Stimulated activated CD8-positive, alpha-beta memory T cell treated with anti-CD3 and anti-CD28 coated beads, Interleukin-15, amount 100 ng/mL, for 48 hours (primary cell): ENCODE data around the gene CHST7.

Experiments
- DNase-seq, 2 donors: peaks; one replicate each; pipeline ENCODE4 v3.0.0-alpha.2; 2020; ENCODE audit warnings: low read depth in 2 of 2

CHST7 gene

DNA sequence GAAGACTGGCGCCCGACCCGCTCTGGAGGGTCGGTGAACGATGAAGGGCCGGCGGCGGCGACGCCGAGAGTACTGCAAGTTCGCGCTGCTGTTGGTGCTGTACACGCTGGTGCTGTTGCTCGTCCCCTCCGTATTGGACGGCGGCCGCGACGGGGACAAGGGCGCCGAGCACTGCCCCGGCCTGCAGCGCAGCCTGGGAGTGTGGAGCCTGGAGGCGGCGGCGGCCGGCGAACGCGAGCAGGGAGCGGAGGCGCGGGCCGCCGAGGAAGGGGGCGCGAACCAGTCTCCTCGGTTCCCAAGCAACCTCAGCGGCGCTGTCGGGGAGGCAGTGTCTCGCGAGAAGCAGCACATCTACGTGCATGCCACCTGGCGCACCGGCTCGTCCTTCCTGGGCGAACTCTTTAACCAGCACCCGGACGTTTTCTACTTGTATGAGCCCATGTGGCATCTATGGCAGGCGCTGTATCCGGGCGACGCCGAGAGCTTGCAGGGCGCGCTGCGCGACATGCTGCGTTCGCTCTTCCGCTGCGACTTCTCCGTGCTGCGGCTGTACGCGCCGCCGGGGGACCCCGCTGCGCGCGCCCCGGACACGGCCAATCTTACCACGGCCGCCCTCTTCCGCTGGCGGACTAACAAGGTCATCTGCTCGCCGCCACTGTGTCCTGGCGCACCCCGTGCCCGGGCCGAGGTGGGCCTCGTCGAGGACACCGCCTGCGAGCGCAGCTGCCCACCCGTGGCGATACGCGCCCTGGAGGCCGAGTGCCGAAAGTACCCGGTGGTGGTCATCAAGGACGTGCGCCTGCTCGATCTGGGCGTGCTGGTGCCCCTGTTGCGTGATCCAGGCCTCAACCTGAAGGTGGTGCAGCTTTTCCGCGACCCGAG lies 568 bp downstream of the CHST7 start:
- peak in 1 of 2 donors; percentile 48 for DNase-seq

- no peak for DNase-seq
These were observed 1.3 kb downstream of the CHST7 start for GRCh38 chrX:46574774-46575381.

GRCh38 chrX:46575586-46575985 lies 2.0 kb downstream of the CHST7 start:
- DNase-seq = no peak

DNA sequence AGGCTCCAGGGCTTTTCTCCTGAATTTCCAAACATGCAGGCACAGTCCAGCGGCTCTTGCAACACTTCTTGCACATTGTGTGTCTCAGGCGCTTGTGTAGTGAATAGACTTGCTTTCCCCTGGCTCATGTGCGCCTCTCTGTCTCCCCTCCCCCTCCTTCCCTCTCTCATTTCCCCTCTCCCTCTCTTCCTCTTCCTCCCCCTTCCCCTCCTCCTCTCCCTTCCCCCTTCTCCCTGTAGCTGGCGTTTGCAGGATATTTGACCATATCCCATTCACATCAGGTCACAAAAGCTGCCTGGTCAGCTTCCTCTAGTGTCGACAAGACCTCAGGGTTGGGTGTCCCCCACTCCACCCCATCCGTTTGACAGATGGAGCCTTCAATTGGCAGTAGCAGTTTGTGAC lies 2.4 kb downstream of the CHST7 start:
- DNase-seq = no peak

- no peak for DNase-seq
These were observed 2.9 kb downstream of the CHST7 start for GRCh38 chrX:46576458-46576857.

DNA sequence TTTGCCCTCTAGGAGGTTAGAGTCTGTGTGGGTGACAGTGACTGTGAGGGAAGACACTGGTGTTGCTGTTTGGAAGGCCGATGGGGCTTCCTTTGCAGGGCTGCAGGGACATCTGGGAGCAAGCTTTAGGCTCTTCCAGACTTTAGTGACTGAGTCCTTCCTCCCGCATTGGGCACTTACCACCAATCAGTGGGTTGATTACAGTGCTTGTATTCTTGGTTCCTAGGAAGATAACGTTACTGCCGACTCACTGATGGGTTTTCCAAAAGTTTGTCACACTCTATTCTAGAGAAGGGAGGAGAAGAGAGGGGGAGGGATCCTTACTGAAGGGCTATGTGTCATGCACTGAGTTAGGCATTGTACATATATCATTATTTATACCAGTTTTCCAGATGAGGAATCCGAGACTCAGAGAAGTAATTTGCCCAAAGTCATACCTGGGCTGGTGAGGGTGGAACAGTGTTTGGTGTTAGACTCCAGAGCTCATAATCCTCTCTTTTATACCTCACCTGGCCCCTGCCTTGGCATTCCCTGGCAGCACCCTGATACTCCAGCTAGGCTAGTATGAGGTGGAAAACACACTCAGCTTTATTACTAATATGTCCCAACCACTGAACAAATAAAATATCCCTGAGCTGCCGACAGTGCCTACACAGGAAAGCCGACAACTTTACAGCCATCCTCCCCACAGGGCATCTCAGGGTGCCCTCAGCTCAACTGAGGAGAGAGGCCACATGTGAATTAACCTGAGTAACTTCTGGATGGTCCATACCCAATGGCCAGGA lies 3.8 kb downstream of the CHST7 start:
- no peak for DNase-seq

DNA sequence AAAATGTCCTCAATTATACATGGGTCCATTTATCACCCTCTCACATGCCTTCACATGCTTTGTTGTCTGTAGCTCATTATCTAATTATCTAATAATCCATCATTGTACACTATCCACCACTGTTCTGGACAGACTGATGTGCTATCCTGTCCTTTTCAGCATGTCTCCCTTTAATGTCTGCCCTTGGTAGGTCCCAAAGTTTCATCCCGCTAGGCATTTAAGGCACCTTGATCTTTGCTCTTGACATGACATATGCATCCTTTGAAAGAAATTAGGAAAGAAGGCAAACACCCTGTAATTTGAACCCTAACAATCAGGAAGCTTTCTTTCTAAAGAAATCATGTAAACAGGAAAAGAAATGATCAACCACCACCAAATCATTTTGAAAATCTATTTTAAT lies 5.7 kb downstream of the CHST7 start:
- no peak for DNase-seq

- no peak for DNase-seq
These were observed 7.0 kb downstream of the CHST7 start for GRCh38 chrX:46580613-46581012.

DNA sequence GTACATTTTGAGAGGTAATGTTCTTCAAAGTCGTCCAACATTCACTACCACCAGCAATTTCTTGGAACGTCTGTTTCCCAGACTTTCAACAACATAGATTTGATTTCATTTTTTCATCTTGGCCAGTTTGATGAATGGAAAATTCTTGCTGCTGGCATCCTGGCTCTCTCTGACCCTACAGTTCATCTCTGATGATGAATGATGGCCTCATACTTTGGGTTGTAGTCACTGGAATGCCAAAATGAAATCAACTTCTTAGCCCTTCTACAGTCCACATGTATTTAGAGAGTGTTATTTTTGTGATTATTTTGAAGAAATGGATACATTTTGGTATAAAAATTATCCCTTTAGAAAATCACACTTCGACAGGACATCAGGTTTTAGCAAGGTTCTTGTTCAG lies 8.8 kb downstream of the CHST7 start:
- no peak for DNase-seq

DNA sequence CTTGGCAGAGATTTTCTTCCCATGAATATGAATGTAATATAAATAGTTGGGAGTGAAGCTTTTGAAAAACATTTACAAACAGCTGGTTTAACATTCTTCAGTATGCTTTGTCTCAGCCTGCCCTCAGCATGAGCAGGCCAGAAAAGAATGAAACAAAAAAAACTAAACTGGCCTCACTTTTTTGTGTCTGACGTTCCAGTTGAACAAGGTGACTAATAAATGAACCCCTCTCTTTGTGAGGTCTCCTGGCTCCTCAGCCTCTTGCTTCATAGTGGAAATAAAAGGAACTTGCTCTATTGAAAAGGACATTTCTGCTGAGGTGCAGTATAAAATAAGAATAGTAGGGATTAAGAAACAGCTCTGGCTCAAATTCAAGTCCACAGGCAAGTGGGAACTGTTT lies 9.4 kb downstream of the CHST7 start:
- no peak for DNase-seq

DNA sequence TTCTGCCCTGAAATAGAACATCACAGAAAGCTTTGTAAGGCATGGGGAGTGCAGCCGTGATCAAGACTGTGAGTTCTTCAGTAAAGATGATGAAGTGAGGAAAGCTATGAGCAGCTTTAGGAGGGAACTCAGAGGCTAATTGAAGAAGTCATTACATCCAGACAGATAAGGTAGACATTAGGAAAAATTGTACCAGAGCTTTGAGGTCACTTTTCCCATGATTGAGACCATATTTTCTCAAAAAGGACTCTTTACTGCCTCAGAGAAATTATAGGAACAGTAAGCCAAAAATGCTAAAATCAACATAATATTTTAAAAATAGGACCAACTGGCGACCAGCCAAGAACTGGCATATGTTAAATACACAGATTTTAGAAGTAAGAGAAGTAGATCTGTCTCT lies 11.2 kb downstream of the CHST7 start:
- no peak for DNase-seq

DNA sequence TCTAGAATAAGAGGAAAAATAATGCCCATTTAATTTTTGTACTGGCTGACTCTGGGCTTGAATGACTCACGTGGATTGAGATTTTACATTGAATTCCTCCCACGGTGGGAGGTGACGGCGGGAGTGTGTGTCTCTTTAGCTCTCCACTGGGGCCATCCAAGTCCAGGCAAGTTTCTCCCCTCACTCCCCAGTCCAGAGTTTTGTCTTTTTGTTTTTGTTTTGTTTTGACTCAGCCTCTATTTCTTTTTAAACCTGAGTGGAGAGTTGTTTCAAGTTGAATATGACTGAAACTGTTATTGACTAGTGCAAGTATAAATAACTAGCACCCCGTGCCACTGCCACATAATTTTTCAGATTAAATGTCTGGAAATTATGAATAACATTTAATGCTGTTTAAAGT lies 13.6 kb downstream of the CHST7 start:
- DNase-seq = no peak

DNA sequence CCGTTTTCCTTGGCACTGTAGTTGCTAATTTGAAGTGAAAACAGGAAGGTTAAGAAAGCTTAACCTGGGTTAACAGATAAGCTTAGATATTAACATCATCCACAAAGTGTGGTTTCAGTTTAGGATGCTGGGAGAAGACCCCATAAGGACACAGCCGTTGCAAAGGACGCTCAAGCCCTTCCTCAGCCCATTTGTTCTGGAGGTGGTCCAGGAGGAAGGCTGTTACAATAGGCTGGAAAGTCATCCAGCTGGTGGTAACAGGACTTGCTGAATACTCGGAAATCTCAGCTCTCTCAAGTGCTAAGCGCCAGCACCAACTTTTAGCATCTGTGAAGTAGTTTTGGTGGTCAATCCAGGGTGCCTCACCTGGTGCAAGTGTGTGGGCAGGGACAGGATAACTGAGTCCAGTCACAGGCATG lies 14.2 kb downstream of the CHST7 start:
- no peak for DNase-seq

DNA sequence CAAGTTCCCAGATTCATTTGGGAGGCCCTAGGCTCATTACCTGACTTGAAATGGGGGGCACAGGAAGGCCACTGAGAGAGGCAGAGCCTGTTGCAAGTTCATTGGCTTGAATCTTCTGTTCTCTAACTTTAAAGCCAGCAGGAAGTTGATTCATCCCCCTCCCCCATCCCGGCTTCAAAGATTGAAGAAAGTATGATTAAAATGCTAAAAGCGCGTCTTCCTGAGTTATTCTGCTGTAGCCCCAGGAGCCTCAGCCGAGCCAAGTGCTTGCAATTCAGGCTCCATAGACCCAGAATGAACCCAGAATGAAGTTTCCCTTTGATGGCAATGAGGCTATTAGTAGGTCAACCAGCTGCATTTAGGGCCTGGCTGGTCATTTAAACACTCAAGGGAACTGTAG lies 14.7 kb downstream of the CHST7 start:
- DNase-seq = no peak

- DNase-seq = no peak
These were observed 16.6 kb downstream of the CHST7 start for GRCh38 chrX:46589977-46590723.

GRCh38 chrX:46595084-46595483 lies 21.5 kb downstream of the CHST7 start:
- no peak for DNase-seq

DNA sequence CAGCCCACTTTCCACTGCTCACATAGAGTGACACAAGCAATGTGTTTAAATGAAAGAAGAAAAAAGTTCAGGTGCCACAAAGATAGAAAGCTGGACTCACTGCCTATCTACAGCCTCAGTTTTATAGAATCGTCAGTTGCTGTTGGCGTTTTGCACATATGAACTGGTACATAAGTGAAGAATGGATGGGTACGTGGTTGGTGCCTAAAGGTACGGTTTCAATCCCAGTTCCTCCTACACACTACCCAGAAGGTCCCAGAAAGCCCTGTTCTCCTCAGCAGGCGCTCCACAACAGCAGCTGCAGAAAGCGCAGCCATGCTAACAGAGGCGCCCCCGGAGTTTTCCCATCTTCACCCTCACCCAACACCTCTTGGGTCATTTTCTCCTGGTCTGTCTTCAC lies 23.6 kb downstream of the CHST7 start:
- DNase-seq = no peak

- no peak for DNase-seq
These were observed 24.2 kb downstream of the CHST7 start for GRCh38 chrX:46597771-46598170.

DNA sequence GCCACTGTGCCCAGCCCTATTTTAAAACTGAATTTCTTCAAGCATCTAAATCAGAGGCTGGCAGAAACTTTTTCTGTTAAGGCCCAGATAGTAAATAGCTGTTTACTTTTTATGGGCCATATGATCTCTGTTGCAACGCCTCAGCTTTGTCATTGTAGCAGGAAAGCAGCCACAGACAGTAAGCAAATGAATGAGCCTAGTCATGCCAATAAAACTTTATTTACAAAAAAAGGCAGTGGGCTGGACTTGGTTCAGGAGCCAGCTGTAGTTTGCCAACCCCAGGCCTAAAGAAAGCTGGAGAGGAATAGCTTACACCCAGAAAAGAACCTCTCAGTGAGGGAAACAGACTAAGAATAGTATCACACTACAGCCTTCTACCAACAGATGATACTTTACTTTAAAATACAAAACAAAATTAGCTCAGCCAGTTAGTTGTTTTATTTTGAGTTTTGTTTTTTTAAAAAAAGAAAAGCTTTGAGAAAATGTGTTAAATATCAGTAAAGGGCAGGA lies 25.5 kb downstream of the CHST7 start:
- no peak for DNase-seq

- DNase-seq = no peak
These were observed 27.7 kb downstream of the CHST7 start for GRCh38 chrX:46601283-46601682.

DNA sequence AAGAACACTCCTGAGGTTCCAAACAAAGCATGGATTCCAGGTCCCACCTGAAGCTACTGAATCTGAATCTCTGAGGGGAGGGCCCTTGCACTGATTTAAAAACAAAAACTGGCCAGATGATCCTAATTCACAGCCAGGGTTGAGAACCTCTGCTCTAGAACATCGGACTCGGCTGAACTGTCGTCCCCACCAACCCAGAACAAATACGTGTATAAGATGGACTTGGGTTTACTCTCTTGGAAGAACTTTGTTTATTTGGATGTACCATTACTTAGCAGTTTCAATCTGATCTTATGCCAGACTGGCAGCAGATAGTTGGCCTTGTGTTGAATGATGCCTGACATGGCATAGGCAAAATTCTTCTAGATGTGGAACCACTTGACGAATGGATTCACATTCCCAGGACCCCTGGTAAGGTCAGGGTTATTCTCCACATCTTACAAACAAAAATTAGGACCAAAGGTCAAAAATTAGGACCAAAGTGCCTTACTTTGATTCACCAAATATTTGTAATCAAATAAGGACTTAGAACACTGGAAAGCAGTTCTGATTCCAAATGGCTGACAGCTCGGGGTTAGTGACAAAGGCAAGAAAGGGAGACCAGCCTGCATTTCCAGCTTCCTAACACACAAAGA lies 29.0 kb downstream of the CHST7 start:
- no peak for DNase-seq
